ENCODE data around the gene TMPRSS11B. TPM values are rescaled to one million over a fixed set of nuclear protein-coding genes. Genes with fewer than 3 reads are reported as not detected.

TMPRSS11B gene, protein sequence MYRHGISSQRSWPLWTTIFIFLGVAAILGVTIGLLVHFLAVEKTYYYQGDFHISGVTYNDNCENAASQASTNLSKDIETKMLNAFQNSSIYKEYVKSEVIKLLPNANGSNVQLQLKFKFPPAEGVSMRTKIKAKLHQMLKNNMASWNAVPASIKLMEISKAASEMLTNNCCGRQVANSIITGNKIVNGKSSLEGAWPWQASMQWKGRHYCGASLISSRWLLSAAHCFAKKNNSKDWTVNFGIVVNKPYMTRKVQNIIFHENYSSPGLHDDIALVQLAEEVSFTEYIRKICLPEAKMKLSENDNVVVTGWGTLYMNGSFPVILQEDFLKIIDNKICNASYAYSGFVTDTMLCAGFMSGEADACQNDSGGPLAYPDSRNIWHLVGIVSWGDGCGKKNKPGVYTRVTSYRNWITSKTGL
- not detected for polyA plus RNA-seq (2013, experiment 1 of 2)
- polyA plus RNA-seq (2013, experiment 2 of 2): not detected

DNA sequence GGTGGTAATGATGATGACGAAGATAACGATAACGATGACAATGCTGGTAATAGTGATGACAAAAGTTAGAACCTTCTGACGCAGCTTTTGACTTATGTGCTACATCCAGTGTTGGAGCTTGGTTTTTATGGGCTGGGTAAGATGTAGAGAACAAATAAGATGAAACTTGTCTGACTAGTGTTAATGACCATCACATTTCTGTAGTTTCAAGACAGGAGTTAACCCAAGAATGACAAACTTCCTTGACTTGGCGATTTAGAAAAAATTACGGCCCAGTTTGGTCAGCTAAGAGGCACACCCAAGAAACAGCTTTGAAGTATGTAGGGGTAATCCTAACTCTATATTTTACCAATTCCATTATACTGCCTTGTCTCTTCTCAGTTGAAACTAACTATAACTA lies at the start of gene TMPRSS11B:
TMPRSS11B (minus strand) TSS at position 101 of the 400 bp plus-strand sequence. CDS start 136 bp downstream, outside the sequence.
- WGBS: 95% methylated on average over 6 of the region's 6 CpGs
- no peak within 1 kb of the TSS for H2AK5ac ChIP-seq (ENCODE audit: low read length, severe bottlenecking)
- no peak within 1 kb of the TSS for H3K4ac ChIP-seq (ENCODE audit: low read depth in 1 of 2, low read length in 2 of 2)
- no peak within 1 kb of the TSS for H4K91ac ChIP-seq (ENCODE audit: low read length)
- no peaks in the 10 kb centered on the region for H3K27me3 ChIP-seq (ENCODE audit: control insufficient read depth in 1 of 2, insufficient read depth in 1 of 2, low read length in 2 of 2)
- no peak within 1 kb of the TSS for H3K18ac ChIP-seq (ENCODE audit: low read depth in 1 of 2, low read length in 2 of 2)
- no peak within 1 kb of the TSS for H3K9ac ChIP-seq (ENCODE audit: low read length)
- H3K27ac ChIP-seq (ENCODE audit: low read length, poor library complexity, severe bottlenecking): no peak within 1 kb of the TSS
- H3K36me3 ChIP-seq (ENCODE audit: control insufficient read depth in 1 of 2, insufficient read depth in 2 of 2, low read depth in 1 of 2, low read length in 2 of 2): no peaks in the 10 kb centered on the region
- H2BK120ac ChIP-seq (ENCODE audit: low read depth, low read length): no peak within 1 kb of the TSS
- H3K14ac ChIP-seq (ENCODE audit: low read length in 2 of 2): no peak within 1 kb of the TSS
- H3K4me2 ChIP-seq (ENCODE audit: low read length, poor library complexity, severe bottlenecking): no peak within 1 kb of the TSS
- H2BK5ac ChIP-seq (ENCODE audit: low read depth, low read length, poor library complexity, severe bottlenecking): no peak within 1 kb of the TSS
- H3K23ac ChIP-seq (ENCODE audit: low read length in 2 of 2): no peak within 1 kb of the TSS
- H2BK12ac ChIP-seq (ENCODE audit: low read length in 2 of 2): no peak within 1 kb of the TSS
- H3K4me3 ChIP-seq (ENCODE audit: insufficient read depth in 1 of 2, low read depth in 1 of 2, low read length in 2 of 2): no peak within 1 kb of the TSS
- no peak within 1 kb of the TSS for H2BK15ac ChIP-seq (ENCODE audit: low read depth, poor library complexity, severe bottlenecking)
- H3K9me3 ChIP-seq (ENCODE audit: control insufficient read depth, low read length): no peaks in the 10 kb centered on the region
- no peak within 1 kb of the TSS for H4K8ac ChIP-seq (ENCODE audit: low read length)
- H3K4me1 ChIP-seq (ENCODE audit: control insufficient read depth, insufficient read depth, low read depth, low read length): peaks cover 2% of the 10 kb centered on the region
- DNase-seq: no peak
- no peaks in the 10 kb centered on the region for H3K79me1 ChIP-seq (replicated peaks; ENCODE audit: low read length, poor library complexity, severe bottlenecking)
- H2AFZ ChIP-seq (ENCODE audit: low read depth, low read length): no peak within 1 kb of the TSS

DNA sequence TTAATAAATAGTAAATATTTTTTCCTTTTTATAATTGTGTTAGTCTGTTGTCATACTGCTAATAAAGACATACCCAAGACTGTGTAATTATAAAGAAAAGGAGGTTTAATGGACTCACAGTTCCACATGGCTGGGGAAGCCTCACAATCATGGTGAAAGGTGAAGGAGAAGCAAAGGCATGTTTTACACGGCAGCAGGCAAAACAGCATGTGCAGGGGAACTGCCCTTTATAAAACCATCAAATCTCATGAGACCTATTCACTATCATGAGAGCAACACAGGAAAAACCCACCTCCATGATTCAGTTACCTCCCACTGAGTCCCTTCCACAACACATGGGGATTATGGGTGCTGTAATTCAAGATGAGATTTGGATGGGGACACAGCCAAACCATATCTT lies 45.8 kb upstream of the TMPRSS11B start:
- H2BK12ac ChIP-seq (ENCODE audit: low read length in 2 of 2): no peak overlapping the region
- 75% methylated on average over 1 of the region's 1 CpG for WGBS
- H3K4me3 ChIP-seq (ENCODE audit: insufficient read depth in 1 of 2, low read depth in 1 of 2, low read length in 2 of 2): no peak overlapping the region
- no peak overlapping the region for H2AFZ ChIP-seq (ENCODE audit: low read depth, low read length)
- H3K9ac ChIP-seq (ENCODE audit: low read length): no peak overlapping the region
- H3K79me1 ChIP-seq (replicated peaks; ENCODE audit: low read length, poor library complexity, severe bottlenecking): no peaks in the 10 kb centered on the region
- no peak overlapping the region for H2AK5ac ChIP-seq (ENCODE audit: low read length, severe bottlenecking)
- no peak overlapping the region for H3K4me2 ChIP-seq (ENCODE audit: low read length, poor library complexity, severe bottlenecking)
- no peaks in the 10 kb centered on the region for H3K27me3 ChIP-seq (ENCODE audit: control insufficient read depth in 1 of 2, insufficient read depth in 1 of 2, low read length in 2 of 2)
- H3K4me1 ChIP-seq (ENCODE audit: control insufficient read depth, insufficient read depth, low read depth, low read length): no peaks in the 10 kb centered on the region
- no peak overlapping the region for H4K8ac ChIP-seq (ENCODE audit: low read length)
- H3K23ac ChIP-seq (ENCODE audit: low read length in 2 of 2): no peak overlapping the region
- no peak overlapping the region for H4K91ac ChIP-seq (ENCODE audit: low read length)
- no peak overlapping the region for H3K18ac ChIP-seq (ENCODE audit: low read depth in 1 of 2, low read length in 2 of 2)
- H2BK15ac ChIP-seq (ENCODE audit: low read depth, poor library complexity, severe bottlenecking): no peak overlapping the region
- H3K4ac ChIP-seq (ENCODE audit: low read depth in 1 of 2, low read length in 2 of 2): no peak overlapping the region
- H3K27ac ChIP-seq (ENCODE audit: low read length, poor library complexity, severe bottlenecking): no peak overlapping the region
- no peak overlapping the region for H3K14ac ChIP-seq (ENCODE audit: low read length in 2 of 2)
- DNase-seq: no peak
- H2BK120ac ChIP-seq (ENCODE audit: low read depth, low read length): no peak overlapping the region
- H3K36me3 ChIP-seq (ENCODE audit: control insufficient read depth in 1 of 2, insufficient read depth in 2 of 2, low read depth in 1 of 2, low read length in 2 of 2): no peaks in the 10 kb centered on the region
- H2BK5ac ChIP-seq (ENCODE audit: low read depth, low read length, poor library complexity, severe bottlenecking): no peak overlapping the region
- H3K9me3 ChIP-seq (ENCODE audit: control insufficient read depth, low read length): no peaks in the 10 kb centered on the region

GRCh38 chr4:68288393-68288740 lies 42.9 kb upstream of the TMPRSS11B start:
- H3K27me3 ChIP-seq (ENCODE audit: control insufficient read depth in 1 of 2, insufficient read depth in 1 of 2, low read length in 2 of 2): no peaks in the 10 kb centered on the region
- H2AK5ac ChIP-seq (ENCODE audit: low read length, severe bottlenecking): no peak overlapping the region
- no peak for DNase-seq
- H4K91ac ChIP-seq (ENCODE audit: low read length): no peak overlapping the region
- H2AFZ ChIP-seq (ENCODE audit: low read depth, low read length): no peak overlapping the region
- H3K27ac ChIP-seq (ENCODE audit: low read length, poor library complexity, severe bottlenecking): peak overlapping the region; percentile 91
- H3K36me3 ChIP-seq (ENCODE audit: control insufficient read depth in 1 of 2, insufficient read depth in 2 of 2, low read depth in 1 of 2, low read length in 2 of 2): no peaks in the 10 kb centered on the region
- H3K9me3 ChIP-seq (ENCODE audit: control insufficient read depth, low read length): no peaks in the 10 kb centered on the region
- H3K79me1 ChIP-seq (replicated peaks; ENCODE audit: low read length, poor library complexity, severe bottlenecking): no peaks in the 10 kb centered on the region
- H2BK120ac ChIP-seq (ENCODE audit: low read depth, low read length): no peak overlapping the region
- no peak overlapping the region for H2BK12ac ChIP-seq (ENCODE audit: low read length in 2 of 2)
- H3K4me2 ChIP-seq (ENCODE audit: low read length, poor library complexity, severe bottlenecking): no peak overlapping the region
- no peak overlapping the region for H3K4ac ChIP-seq (ENCODE audit: low read depth in 1 of 2, low read length in 2 of 2)
- WGBS: 81% methylated on average over 2 of the region's 2 CpGs
- H3K4me3 ChIP-seq (ENCODE audit: insufficient read depth in 1 of 2, low read depth in 1 of 2, low read length in 2 of 2): no peak overlapping the region
- no peak overlapping the region for H4K8ac ChIP-seq (ENCODE audit: low read length)
- no peak overlapping the region for H2BK15ac ChIP-seq (ENCODE audit: low read depth, poor library complexity, severe bottlenecking)
- H3K4me1 ChIP-seq (ENCODE audit: control insufficient read depth, insufficient read depth, low read depth, low read length): no peaks in the 10 kb centered on the region
- H3K23ac ChIP-seq (ENCODE audit: low read length in 2 of 2): no peak overlapping the region
- no peak overlapping the region for H3K9ac ChIP-seq (ENCODE audit: low read length)
- H2BK5ac ChIP-seq (ENCODE audit: low read depth, low read length, poor library complexity, severe bottlenecking): peak overlapping the region; percentile 82
- no peak overlapping the region for H3K14ac ChIP-seq (ENCODE audit: low read length in 2 of 2)
- H3K18ac ChIP-seq (ENCODE audit: low read depth in 1 of 2, low read length in 2 of 2): no peak overlapping the region

DNA sequence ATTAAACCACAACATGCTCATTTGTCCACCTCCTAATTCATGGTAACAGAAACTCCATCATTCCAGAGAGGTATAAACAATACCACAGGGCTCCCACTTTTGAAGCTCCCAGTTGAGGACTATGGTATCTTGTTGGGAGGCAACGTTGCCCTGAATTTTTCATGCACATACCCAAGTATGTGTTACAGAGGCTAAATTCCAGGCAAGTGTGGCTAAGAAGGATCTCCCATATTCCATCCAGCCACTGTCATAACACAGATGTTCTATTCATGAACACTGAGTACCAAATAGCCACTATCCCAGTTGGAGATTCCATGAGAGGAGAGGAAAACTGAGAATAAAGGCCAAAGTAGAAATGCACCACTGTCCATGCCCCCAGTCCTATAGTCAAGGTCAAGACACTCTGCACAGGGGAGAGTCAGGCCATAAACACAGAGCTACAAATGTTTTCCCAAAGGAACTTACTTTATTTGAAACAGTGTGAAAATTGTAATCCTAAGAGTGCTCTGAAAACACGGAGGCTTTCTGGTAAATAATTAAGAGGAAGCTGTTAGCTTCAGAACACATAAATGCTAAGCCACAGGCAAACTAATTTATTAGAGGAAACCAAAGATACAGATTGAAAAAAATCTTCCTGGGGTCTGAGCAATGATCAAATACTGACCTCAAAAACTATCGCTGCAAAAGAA lies 42.4 kb upstream of the TMPRSS11B start:
- Histone ChIP-seq H2BK120ac (ENCODE audit: low read depth, low read length) (no peak overlapping the region), H3K4ac (ENCODE audit: low read depth in 1 of 2, low read length in 2 of 2) (no peak overlapping the region), H3K23ac (ENCODE audit: low read length in 2 of 2) (no peak overlapping the region), H4K91ac (ENCODE audit: low read length) (no peak overlapping the region), H3K9ac (ENCODE audit: low read length) (no peak overlapping the region), H2BK5ac (ENCODE audit: low read depth, low read length, poor library complexity, severe bottlenecking) (peak overlapping the region; percentile 35), H3K27me3 (ENCODE audit: control insufficient read depth in 1 of 2, insufficient read depth in 1 of 2, low read length in 2 of 2) (no peaks in the 10 kb centered on the region), H2BK15ac (ENCODE audit: low read depth, poor library complexity, severe bottlenecking) (no peak overlapping the region), H3K27ac (ENCODE audit: low read length, poor library complexity, severe bottlenecking) (peak overlapping the region; percentile 91), H3K79me1 (replicated peaks; ENCODE audit: low read length, poor library complexity, severe bottlenecking) (no peaks in the 10 kb centered on the region), H2BK12ac (ENCODE audit: low read length in 2 of 2) (no peak overlapping the region), H3K18ac (ENCODE audit: low read depth in 1 of 2, low read length in 2 of 2) (no peak overlapping the region), H2AFZ (ENCODE audit: low read depth, low read length) (no peak overlapping the region), H4K8ac (ENCODE audit: low read length) (no peak overlapping the region), H3K14ac (ENCODE audit: low read length in 2 of 2) (no peak overlapping the region), H3K4me2 (ENCODE audit: low read length, poor library complexity, severe bottlenecking) (no peak overlapping the region), H3K4me3 (ENCODE audit: insufficient read depth in 1 of 2, low read depth in 1 of 2, low read length in 2 of 2) (no peak overlapping the region), H3K36me3 (ENCODE audit: control insufficient read depth in 1 of 2, insufficient read depth in 2 of 2, low read depth in 1 of 2, low read length in 2 of 2) (no peaks in the 10 kb centered on the region), H3K4me1 (ENCODE audit: control insufficient read depth, insufficient read depth, low read depth, low read length) (no peaks in the 10 kb centered on the region), H3K9me3 (ENCODE audit: control insufficient read depth, low read length) (no peaks in the 10 kb centered on the region), H2AK5ac (ENCODE audit: low read length, severe bottlenecking) (no peak overlapping the region)
- 69% methylated on average over 2 of the region's 3 CpGs for WGBS
- no peak for DNase-seq

Measured in mesenchymal stem cell (in vitro differentiated cells and primary cell).